Retinal pigment epithelial cell (primary cell): ENCODE results near the gene FGD6.

Experiments
- DNase-seq: peaks from one replicate; pipeline ENCODE4 v3.0.0-alpha.2; 2010; ENCODE audit warnings: low read depth
- H3K4me3 ChIP-seq: 2 replicates; pipeline ENCODE4 v1.5.1; 2011; ENCODE audit warnings: mild to moderate bottlenecking, low read length, control low read depth, moderate library complexity
- CTCF ChIP-seq: conservative IDR thresholded peaks from 2 replicates; pipeline ENCODE4 v1.5.1; 2011; ENCODE audit warnings: low read depth, low read length, control low read depth, inconsistent platforms

The FGD6 gene

GRCh38 chr12:95187865-95188415 is 29.3 kb downstream of the FGD6 start:
- no peak overlapping the region for H3K4me3 ChIP-seq
- no peak for TF ChIP-seq CTCF
- DNase-seq = no peak

GRCh38 chr12:95185854-95186253 is 31.4 kb downstream of the FGD6 start:
- no peak overlapping the region for H3K4me3 ChIP-seq
- no peak for TF ChIP-seq CTCF
- no peak for DNase-seq

- H3K4me3 ChIP-seq = no peak overlapping the region
- no peak for DNase-seq
- TF ChIP-seq CTCF = no peak
Observed at GRCh38 chr12:95185072-95185471, 32.2 kb downstream of the FGD6 start.

- TF ChIP-seq CTCF = no peak
- no peak for DNase-seq
- H3K4me3 ChIP-seq = no peak overlapping the region
Observed at GRCh38 chr12:95184121-95184520, 33.1 kb downstream of the FGD6 start.

- H3K4me3 ChIP-seq = no peak overlapping the region
- no peak for DNase-seq
- TF ChIP-seq CTCF = no peak
Observed at GRCh38 chr12:95182868-95183415, 34.3 kb downstream of the FGD6 start.

- no peak for TF ChIP-seq CTCF
- no peak overlapping the region for H3K4me3 ChIP-seq
- DNase-seq = no peak
Observed at GRCh38 chr12:95181103-95181502, 36.2 kb downstream of the FGD6 start.

GRCh38 chr12:95179011-95179410 is 38.3 kb downstream of the FGD6 start:
- TF ChIP-seq CTCF = no peak
- no peak for DNase-seq
- H3K4me3 ChIP-seq = no peak overlapping the region
